Body of pancreas (tissue), 4 donors: ENCODE data around the gene NEURL1. TPM values are rescaled to one million over a fixed set of nuclear protein-coding genes. Genes with fewer than 3 reads are reported as not detected.

Source experiments
- ATAC-seq: fragments of 150-250 bp; one replicate; pipeline ENCODE4 v1.9.1; 2016
- DNase-seq, 4 donors: peaks; one replicate each; pipeline ENCODE4 v3.0.0-alpha.2; 2019
- H3K27ac ChIP-seq, 4 donors: fragments of 200-600 bp; sonication (generic); 1 replicate in 3 of 4; 2 replicates in 1 of 4; pipeline versions ENCODE4 v1.5.1 to v1.6.1; 2016 to 2019; ENCODE audit warnings: mild to moderate bottlenecking in 1 of 4, mixed read lengths in 1 of 4, moderate library complexity in 1 of 4
- H3K27me3 ChIP-seq, 2 donors: fragments of 200-600 bp; sonication (generic); one replicate each; pipeline ENCODE4 v1.6.0; 2016; ENCODE audit warnings: mild to moderate bottlenecking in 1 of 2
- H3K36me3 ChIP-seq, 2 donors: fragments of 200-600 bp; sonication (generic); replicated peaks in 1 of 2; 2 replicates each; pipeline ENCODE4 v1.5.1; 2016; ENCODE audit warnings: low read depth in 2 of 2; ENCODE audit not compliant: insufficient read depth in 1 of 2
- H3K4me1 ChIP-seq: fragments of 200-600 bp; sonication (generic); one replicate; pipeline ENCODE4 v1.6.0; 2016
- H3K4me3 ChIP-seq, 2 donors: fragments of 200-600 bp; sonication (generic); 1 replicate in 1 of 2; 2 replicates in 1 of 2; pipeline ENCODE4 v1.5.1; 2016 to 2019
- H3K9me3 ChIP-seq, 3 donors: fragments of 200-600 bp; sonication (generic); 1 replicate in 2 of 3; 2 replicates in 1 of 3; pipeline ENCODE4 v1.5.1; 2016
- POLR2A ChIP-seq, 3 donors: fragments of 450-650 bp; IDR thresholded peaks; one replicate each; pipeline ENCODE4 v1.6.1; 2016; ENCODE audit warnings: antibody characterized with exemption in 3 of 3, mild to moderate bottlenecking in 2 of 3
- WGBS, 2 donors: methylation state at CpG; one replicate each; pipeline ENCODE4 v1.1.5; 2017; 5-methylcytosine and 5-hydroxymethylcytosine counted together
- intact Hi-C: fragments of 100-400 bp; cut with DNase I; formaldehyde crosslinking; loops from one replicate; pipeline ENCODE4 v1.15.1; 2023
- total RNA-seq, 2 donors: library from RNA; depleted of rRNA; stranded (reverse); fragments of >200 nt; gene quantifications; one replicate each; pipeline ENCODE4 v1.1.0, GENCODE V29; 2016
- TF ChIP-seq, protein P1 (sequence below), 7 experiments: fragments of 450-650 bp in 4 of 7; fragments of 200-600 bp in 3 of 7; sonication (generic) in 3 of 7; IDR thresholded peaks; one replicate each; pipeline ENCODE4 v1.5.1; 2016 to 2019; ENCODE audit warnings: antibody characterized with exemption in 7 of 7

Gene NEURL1
- total RNA-seq, 2 donors from 2014 or later = 25.1 to 25.7 TPM

DNA sequence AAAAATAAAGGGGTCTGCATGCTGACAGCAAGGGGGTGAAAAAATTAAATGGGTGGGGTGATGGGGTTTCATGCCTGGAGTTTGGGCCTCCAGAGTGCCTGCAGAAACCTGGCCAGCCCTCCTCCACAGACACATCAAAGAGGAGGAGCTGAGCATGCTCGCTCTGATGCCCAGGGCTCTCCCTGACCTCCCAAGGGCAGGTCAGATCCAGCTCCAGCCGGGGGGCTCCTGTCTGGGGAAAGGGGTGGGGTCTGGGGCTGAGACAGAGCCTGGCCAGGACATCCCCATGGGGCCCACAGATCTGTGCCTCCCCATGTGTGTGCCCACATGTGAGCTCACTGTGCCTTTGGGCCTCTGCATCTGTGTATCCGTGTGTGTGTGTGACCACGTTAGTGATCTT, 33.9 kb upstream of the NEURL1 start:
- intact Hi-C loops = no loop called here
- TF ChIP-seq POLR2A (IDR thresholded peaks at IDR 0.05) = no peak

DNA sequence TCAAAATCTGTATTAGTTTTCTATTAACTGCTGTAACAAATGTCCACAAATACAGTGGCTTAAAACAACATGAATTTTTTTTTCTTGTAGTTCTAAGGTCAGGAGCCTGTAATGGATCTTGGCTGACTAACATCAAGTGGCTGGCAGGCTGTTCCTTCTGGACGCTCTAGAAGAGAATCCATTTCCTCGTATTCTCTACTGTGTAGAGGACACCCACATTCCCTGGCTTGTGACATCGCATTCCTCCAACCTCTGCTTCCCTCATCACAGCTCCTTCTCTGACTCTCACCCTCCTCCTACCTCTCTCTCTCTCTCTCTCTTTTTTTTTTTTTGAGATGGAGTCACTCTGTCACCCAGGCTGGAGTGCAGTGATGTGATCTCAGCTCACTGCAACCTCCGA, 30.0 kb upstream of the NEURL1 start:
- DNase-seq = no peak
- 77 to 82% methylated on average over 4 of the region's 4 CpGs for WGBS, 2 donors

More for the DNA sequence above, 33.9 kb upstream of the NEURL1 start:
- H3K9me3 ChIP-seq = no peaks in the 10 kb centered on the region
- no peaks in the 10 kb centered on the region for H3K27me3 ChIP-seq
- DNase-seq (no peak), ATAC-seq (no peak)
- no peak overlapping the region for H3K4me3 ChIP-seq
- no peaks in the 10 kb centered on the region for H3K36me3 ChIP-seq
- WGBS, 2 donors = 39 to 51% methylated on average over 2 to 4 of the region's 4 CpGs
- no peaks in the 10 kb centered on the region for H3K4me1 ChIP-seq
- H3K27ac ChIP-seq = no peak overlapping the region

GRCh38 chr10:103465411-103466179, 27.9 kb upstream of the NEURL1 start:
- Histone ChIP-seq H3K9me3 (no peaks in the 10 kb centered on the region), H3K4me3 (no peak overlapping the region), H3K27me3 (no peaks in the 10 kb centered on the region), H3K27ac (no peak overlapping the region), H3K4me1 (no peaks in the 10 kb centered on the region), H3K36me3 (no peaks in the 10 kb centered on the region)
- DNase-seq (no peak), ATAC-seq (no peak)
- intact Hi-C loops = no loop called here
- 74 to 89% methylated on average over 14 of the region's 14 CpGs for WGBS, 2 donors
- no peak for TF ChIP-seq POLR2A (IDR thresholded peaks at IDR 0.05)
- TF ChIP-seq, protein P1, sequence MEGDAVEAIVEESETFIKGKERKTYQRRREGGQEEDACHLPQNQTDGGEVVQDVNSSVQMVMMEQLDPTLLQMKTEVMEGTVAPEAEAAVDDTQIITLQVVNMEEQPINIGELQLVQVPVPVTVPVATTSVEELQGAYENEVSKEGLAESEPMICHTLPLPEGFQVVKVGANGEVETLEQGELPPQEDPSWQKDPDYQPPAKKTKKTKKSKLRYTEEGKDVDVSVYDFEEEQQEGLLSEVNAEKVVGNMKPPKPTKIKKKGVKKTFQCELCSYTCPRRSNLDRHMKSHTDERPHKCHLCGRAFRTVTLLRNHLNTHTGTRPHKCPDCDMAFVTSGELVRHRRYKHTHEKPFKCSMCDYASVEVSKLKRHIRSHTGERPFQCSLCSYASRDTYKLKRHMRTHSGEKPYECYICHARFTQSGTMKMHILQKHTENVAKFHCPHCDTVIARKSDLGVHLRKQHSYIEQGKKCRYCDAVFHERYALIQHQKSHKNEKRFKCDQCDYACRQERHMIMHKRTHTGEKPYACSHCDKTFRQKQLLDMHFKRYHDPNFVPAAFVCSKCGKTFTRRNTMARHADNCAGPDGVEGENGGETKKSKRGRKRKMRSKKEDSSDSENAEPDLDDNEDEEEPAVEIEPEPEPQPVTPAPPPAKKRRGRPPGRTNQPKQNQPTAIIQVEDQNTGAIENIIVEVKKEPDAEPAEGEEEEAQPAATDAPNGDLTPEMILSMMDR (IDR thresholded peaks at IDR 0.05) = no peak

More for the DNA sequence above, 30.0 kb upstream of the NEURL1 start:
- H3K9me3 ChIP-seq = no peaks in the 10 kb centered on the region
- no peak for TF ChIP-seq POLR2A (IDR thresholded peaks at IDR 0.05)
- TF ChIP-seq, protein P1 (IDR thresholded peaks at IDR 0.05) = no peak
- H3K4me3 ChIP-seq = no peak overlapping the region
- peak; percentile 47 for ATAC-seq
- H3K27me3 ChIP-seq = no peaks in the 10 kb centered on the region
- H3K4me1 ChIP-seq = no peaks in the 10 kb centered on the region
- no peak overlapping the region for H3K27ac ChIP-seq
- intact Hi-C loops = no loop called here
- H3K36me3 ChIP-seq = no peaks in the 10 kb centered on the region

- H3K4me3 ChIP-seq = no peak overlapping the region
- H3K9me3 ChIP-seq = no peaks in the 10 kb centered on the region
- H3K36me3 ChIP-seq = no peaks in the 10 kb centered on the region
- ATAC-seq = no peak
- 78 to 79% methylated on average over 3 of the region's 3 CpGs for WGBS, 2 donors
- H3K4me1 ChIP-seq = no peaks in the 10 kb centered on the region
- no peaks in the 10 kb centered on the region for H3K27me3 ChIP-seq
- DNase-seq = no peak
- no peak overlapping the region for H3K27ac ChIP-seq
- intact Hi-C loops = no loop called here
- TF ChIP-seq, protein P1 (IDR thresholded peaks at IDR 0.05) = no peak
- TF ChIP-seq POLR2A (IDR thresholded peaks at IDR 0.05) = no peak
These were observed 26.8 kb upstream of the NEURL1 start for GRCh38 chr10:103466734-103467133.

- Histone ChIP-seq H3K9me3 (no peaks in the 10 kb centered on the region), H3K36me3 (no peaks in the 10 kb centered on the region), H3K27ac (no peak overlapping the region), H3K4me3 (no peak overlapping the region), H3K4me1 (no peaks in the 10 kb centered on the region), H3K27me3 (no peaks in the 10 kb centered on the region)
- no peak for DNase-seq
- WGBS, 2 donors = 91% methylated on average over 7 of the region's 7 CpGs
- ATAC-seq = no peak
- no peak for TF ChIP-seq POLR2A (IDR thresholded peaks at IDR 0.05)
- TF ChIP-seq, protein P1 (IDR thresholded peaks at IDR 0.05) = no peak
- intact Hi-C loops = no loop called here
These were observed 26.1 kb upstream of the NEURL1 start for GRCh38 chr10:103467406-103467805.
